Measurements from ENCODE around the gene GCK.
"Not testable (repeated sequence)": the region's sequence is repeated elsewhere in the genome, so short reads cannot be mapped to it uniquely, and the experiment has no call there.

GCK gene

DNA sequence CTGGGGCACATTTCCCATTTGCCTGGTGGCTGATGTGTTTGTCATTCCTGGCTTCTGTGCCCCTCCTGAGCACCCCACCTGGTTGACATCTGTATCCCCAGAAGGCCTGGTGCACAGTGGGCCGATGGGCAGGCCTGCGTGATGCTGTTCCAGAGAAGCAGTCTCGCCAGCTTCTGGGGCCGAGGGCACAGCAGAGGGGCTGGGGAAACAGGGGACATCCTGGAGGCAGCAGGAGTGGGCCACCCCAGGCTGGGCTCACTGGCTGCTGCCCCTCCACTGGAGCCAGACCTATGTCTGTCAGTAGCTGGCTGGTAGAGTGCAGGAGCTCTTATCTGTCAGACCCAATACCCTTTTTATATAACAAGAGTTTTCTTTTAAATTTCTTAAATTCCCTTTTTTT, 47.2 kb downstream of the GCK start:
- DNase-seq (ENCODE audit: low read depth, low spot score): no peak

- DNase-seq (ENCODE audit: low read depth, low spot score): no peak
Observed at GRCh38 chr7:44141221-44141850, 47.9 kb downstream of the GCK start, which contains the start of gene MYL7. MYL7 (minus strand) TSS chr7:44141332; CDS start chr7:44141305, 27 bp downstream.

DNA sequence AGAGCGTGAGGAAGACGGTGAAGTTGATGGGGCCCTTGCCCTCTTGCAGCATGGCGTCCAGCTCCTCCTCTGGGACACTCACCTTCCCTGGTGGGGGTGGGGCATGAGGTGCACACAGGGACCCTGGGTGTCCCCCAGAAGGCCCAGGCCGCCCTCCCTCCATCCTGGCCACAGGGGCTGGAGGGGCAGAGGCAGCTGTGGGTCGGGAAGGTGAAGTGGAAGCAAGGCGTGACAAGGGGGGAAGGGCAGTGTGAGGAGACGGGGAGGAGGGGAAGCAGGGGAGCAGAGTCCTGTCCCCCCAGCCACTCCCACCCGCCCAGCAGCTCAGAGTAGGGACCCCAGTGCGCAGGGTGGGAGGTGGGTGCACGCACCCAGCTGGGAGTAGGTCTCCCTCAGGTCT, 48.9 kb downstream of the GCK start:
- no peak for DNase-seq (ENCODE audit: low read depth, low spot score)

DNA sequence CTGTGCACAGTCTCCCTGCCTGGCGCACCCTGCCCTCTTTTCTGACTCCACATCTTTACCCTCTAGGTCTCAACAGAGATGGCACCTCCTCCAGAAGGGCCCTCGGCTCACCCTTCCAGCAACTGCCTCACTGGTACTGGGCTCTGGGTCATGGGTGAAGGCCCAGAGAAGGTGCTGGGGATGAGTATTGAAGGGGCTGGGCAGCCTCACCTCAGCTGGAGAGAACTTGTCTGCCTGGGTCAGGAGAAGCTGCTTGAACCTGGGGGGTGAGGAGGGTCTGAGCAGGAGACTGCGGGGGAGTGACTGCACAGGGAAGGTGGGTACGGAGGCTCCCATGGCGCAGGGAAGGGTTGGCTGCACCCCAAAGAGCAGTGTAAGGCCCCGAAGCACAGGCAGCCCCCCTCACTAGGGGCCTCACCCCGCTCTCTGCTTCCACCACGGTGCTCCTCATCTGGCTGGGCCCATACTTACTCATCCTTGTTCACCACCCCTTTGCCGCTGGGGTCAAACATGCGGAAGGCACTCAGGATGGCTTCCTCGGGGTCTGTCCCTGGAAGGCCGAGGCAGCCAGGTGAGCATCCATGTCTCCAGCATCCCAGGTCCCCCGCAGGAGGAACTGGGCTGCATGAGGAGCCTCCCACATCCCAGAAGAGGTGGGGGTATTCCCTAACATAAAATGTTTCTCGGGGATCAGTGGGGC, 49.8 kb downstream of the GCK start:
- no peak for DNase-seq (ENCODE audit: low read depth, low spot score)

- DNase-seq (ENCODE audit: low read depth, low spot score): no peak
Observed at GRCh38 chr7:44138698-44139097, 50.5 kb downstream of the GCK start.

DNA sequence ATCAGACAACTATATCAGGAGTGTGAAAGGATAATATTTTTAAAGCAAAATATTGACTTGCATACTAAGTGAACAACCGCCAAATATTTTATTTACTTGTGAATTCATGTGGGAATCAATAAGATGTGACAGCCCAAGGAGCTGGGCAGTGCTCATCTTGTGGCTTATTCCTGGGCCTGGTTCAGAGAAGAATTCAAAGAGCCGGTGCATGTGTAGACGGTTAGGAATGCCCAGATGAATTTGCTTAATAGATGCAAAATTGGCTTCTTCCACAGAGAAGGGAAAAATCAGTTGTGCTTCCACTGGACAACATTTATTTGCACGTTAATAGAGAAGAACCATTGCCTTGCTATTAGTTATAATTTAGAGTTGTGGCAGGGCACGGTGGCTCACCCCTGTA, 52.5 kb downstream of the GCK start:
- DNase-seq (ENCODE audit: low read depth, low spot score): no peak

- no peak for DNase-seq (ENCODE audit: low read depth, low spot score)
Observed at GRCh38 chr7:44134943-44135628, 54.2 kb downstream of the GCK start.

DNA sequence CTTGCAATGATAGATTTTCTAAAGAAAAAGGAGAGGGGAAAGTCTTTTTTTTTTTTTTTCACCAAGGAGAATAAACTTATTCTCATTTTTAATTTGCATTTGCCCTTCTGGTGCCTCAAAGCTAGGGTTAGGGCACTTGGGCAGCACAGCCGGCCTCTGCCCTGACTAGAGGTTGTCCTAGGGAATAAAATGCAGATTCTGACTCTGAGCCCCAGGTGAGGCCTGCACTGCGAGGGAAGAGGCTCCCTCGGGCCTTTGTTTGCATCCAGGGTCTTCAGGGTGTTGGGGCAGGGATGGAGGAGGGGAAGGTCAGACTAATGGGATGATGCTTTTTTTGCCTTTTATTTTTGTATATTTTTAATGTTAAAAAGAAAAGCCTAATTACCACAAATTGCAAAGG, 55.9 kb downstream of the GCK start:
- DNase-seq (ENCODE audit: low read depth, low spot score): no peak

- no peak for DNase-seq (ENCODE audit: low read depth, low spot score)
Observed at GRCh38 chr7:44132039-44132438, 57.2 kb downstream of the GCK start.

GRCh38 chr7:44131173-44132029, 57.8 kb downstream of the GCK start:
- no peak for DNase-seq (ENCODE audit: low read depth, low spot score)

- no peak for DNase-seq (ENCODE audit: low read depth, low spot score)
Observed at GRCh38 chr7:44128721-44129582, 60.3 kb downstream of the GCK start.

DNA sequence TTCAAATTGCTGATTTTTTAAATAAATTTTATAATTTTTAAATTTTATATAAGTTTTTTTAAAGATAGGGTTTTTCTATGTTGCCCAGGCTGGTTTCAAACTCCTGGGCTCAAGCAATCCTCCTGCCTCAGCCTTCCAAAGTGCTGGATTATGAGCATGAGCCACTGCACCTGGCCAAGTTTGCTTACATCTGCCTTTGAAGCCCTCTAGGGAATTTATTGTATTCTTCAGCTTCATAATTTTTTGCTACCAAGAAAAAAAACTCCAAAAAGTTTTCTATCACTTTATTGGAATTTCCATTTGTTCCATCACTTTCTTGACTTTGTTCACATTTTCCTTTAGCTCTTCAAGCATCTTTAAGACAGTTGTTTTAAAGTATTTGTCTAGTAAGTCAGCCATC, 62.1 kb downstream of the GCK start:
- DNase-seq (ENCODE audit: low read depth, low spot score): no peak

GRCh38 chr7:44126574-44126973, 62.7 kb downstream of the GCK start:
- DNase-seq (ENCODE audit: low read depth, low spot score): not testable (repeated sequence)

DNA sequence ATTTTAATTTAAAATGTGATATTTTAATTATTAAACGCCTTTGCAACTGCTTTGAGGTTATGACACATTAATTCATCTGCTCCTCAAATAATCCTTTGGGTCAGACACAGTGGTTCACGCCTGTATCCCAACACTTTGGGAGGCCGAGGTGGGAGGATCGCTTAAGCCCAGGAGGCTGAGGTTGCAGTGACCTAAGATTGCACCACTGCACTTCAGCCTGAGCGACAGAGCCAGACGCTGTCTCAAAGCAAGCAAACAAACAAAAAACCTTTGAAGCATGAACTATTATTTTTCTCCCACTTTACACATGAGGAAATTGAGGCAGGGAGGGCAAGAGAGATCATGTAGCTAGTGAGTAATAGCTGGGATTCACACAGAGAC, 64.4 kb downstream of the GCK start:
- DNase-seq (ENCODE audit: low read depth, low spot score): no peak

- peak; percentile 77 for DNase-seq (ENCODE audit: low read depth, low spot score)
Observed at GRCh38 chr7:44123190-44124003, 65.8 kb downstream of the GCK start, which contains the start of gene POLD2. POLD2 (minus strand) TSS chr7:44123548; CDS start chr7:44122053, 1,495 bp downstream.

GRCh38 chr7:44122529-44122928, 66.7 kb downstream of the GCK start:
- DNase-seq (ENCODE audit: low read depth, low spot score): no peak

- DNase-seq (ENCODE audit: low read depth, low spot score): no peak
Observed at GRCh38 chr7:44121761-44122420, 67.3 kb downstream of the GCK start.

DNA sequence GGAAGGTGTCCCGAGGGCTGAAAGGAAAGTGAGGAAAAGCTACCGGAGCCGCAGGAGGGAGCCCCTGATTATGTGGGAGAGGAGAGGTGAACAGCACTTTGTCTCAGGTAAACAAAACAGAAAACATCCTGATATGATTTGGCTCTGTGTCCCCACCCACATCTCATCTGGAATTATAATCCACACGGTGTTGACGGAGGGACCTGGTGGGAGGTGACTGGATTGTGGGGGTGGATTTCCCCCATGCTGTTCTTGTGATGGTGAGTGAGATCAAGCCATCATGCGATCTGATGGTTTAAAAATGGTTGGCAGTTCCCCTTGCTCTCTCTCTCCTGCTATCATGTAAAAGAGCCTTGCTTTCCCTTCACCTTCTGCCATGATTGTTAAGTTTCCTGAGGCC, 68.8 kb downstream of the GCK start:
- no peak for DNase-seq (ENCODE audit: low read depth, low spot score)

- no peak for DNase-seq (ENCODE audit: low read depth, low spot score)
Observed at GRCh38 chr7:44119829-44120380, 69.3 kb downstream of the GCK start.
